NT2/D1 (cell line): ENCODE measurements around the gene VPS33B.

Experiments
- SUZ12 ChIP-seq: IDR thresholded peaks from 2 replicates; pipeline ENCODE4 v1.6.1; 2011; ENCODE audit not compliant: insufficient read length, insufficient read depth; ENCODE audit errors: extremely low read depth
- YY1 ChIP-seq: IDR thresholded peaks from 2 replicates; pipeline ENCODE4 v1.6.1; 2011; ENCODE audit not compliant: insufficient read length, insufficient read depth

GRCh38 chr15:91061997-91062396, 39.6 kb upstream of the VPS33B start:
- TF ChIP-seq SUZ12 (no peak), YY1 (no peak)
